HUES64 (cell line): ENCODE measurements around the gene S100A7.
"Not testable (repeated sequence)": the region's sequence is repeated elsewhere in the genome, so short reads cannot be mapped to it uniquely, and the experiment has no call there.

Experiments used
- H3K27ac ChIP-seq: 2 replicates; pipeline ENCODE4 v1.7.0; 2013; ENCODE audit warnings: low read depth, low read length, inconsistent platforms
- H3K27me3 ChIP-seq: 2 replicates; pipeline ENCODE4 v1.6.1; 2013; ENCODE audit warnings: mild to moderate bottlenecking, low read length; ENCODE audit not compliant: insufficient read depth
- H3K36me3 ChIP-seq: 2 replicates; pipeline ENCODE4 v1.6.1; 2013; ENCODE audit warnings: mild to moderate bottlenecking, low read length; ENCODE audit not compliant: insufficient read depth
- H3K4me1 ChIP-seq: 2 replicates; pipeline ENCODE4 v1.6.1; 2013; ENCODE audit warnings: mild to moderate bottlenecking, low read length, moderate library complexity; ENCODE audit not compliant: insufficient read depth
- H3K4me3 ChIP-seq: 2 replicates; pipeline ENCODE4 v1.5.1; 2013; ENCODE audit warnings: mild to moderate bottlenecking, low read length, moderate library complexity
- H3K9ac ChIP-seq: 2 replicates; pipeline ENCODE4 v1.6.1; 2013; ENCODE audit warnings: mild to moderate bottlenecking, low read depth, low read length
- H3K9me3 ChIP-seq: 2 replicates; pipeline ENCODE4 v1.6.1; 2013; ENCODE audit warnings: low read depth, low read length; ENCODE audit not compliant: insufficient read depth
- WGBS: fragments of 150-250, 120-280 bp; methylation state at CpG from one replicate; pipeline ENCODE4 v1.1.7; 2013; ENCODE audit warnings: missing lambda C conversion rate; 5-methylcytosine and 5-hydroxymethylcytosine counted together

The S100A7 gene

DNA sequence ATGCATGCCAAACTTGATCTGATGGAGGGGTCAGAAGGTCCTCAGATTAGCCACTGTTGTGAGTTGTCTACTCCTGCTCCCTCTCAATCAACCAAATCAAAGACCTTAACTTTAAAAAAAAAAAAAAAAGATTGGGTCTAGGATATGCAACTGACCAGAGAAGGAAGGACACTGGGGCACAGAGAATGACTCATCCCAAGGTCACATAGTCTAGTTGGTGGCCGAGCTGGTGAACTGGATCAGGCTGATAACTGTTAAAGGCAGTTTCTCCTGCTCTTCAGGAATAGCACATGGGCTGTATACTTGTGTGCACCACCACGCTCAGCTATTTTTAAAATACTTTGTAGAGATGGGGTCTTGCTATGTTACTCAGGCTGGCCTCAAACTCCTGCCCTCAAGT is 14.8 kb upstream of the S100A7 start:
- WGBS, result 90% methylated on average over 2 of the region's 2 CpGs

DNA sequence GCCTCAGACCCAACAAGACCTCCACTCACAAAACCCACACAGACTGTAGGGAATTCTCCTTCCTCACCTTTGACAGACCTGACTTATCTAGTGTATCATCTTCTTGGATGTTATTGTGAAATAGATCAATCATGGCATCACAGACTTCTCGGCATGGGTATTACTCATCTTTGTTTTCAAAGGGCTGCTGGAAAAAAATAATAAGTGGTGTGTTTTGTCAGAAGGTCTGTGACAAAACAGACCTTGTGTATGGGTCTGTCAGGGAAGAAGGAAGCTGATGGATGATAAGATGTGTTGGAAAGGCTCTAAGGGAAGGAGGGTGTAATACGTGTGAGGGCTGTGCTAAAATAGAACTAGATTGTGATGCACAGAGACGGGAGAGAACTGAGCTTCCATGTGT is 13.9 kb upstream of the S100A7 start:
- WGBS, result 91% methylated on average over 3 of the region's 3 CpGs
- peaks cover 5% of the 10 kb centered on the region for H3K4me1 ChIP-seq
- no peak overlapping the region for H3K4me3 ChIP-seq
- H3K9me3 ChIP-seq, result peaks cover 24% of the 10 kb centered on the region
- no peak overlapping the region for H3K27ac ChIP-seq
- no peaks in the 10 kb centered on the region for H3K27me3 ChIP-seq
- no peak overlapping the region for H3K9ac ChIP-seq
- H3K36me3 ChIP-seq, result no peaks in the 10 kb centered on the region

More for the DNA sequence above, 14.8 kb upstream of the S100A7 start:
- Histone ChIP-seq H3K9me3 (peaks cover 24% of the 10 kb centered on the region), H3K27me3 (no peaks in the 10 kb centered on the region), H3K4me3 (no peak overlapping the region), H3K27ac (no peak overlapping the region), H3K36me3 (no peaks in the 10 kb centered on the region), H3K9ac (no peak overlapping the region), H3K4me1 (peaks cover 5% of the 10 kb centered on the region)

DNA sequence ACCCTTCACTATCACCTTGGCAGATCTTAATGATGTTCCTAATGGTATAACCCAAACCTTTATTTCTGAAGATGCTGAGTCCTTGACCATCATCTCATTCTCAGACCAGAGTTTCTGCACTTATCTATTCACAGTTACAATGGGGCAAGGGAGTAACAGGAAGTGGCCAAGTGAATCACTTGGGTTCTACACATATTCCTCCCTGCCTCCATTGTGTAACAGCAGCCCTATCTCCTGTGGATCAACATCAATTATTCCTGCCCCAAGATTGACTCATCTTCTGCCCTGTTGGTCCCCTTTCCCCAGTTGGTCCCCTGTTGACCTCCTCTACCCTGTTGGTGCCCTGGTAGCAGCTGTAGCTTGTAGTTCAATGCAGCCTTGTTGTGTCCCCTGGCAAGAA is 10.3 kb upstream of the S100A7 start:
- Histone ChIP-seq H3K36me3 (no peaks in the 10 kb centered on the region), H3K4me3 (no peak overlapping the region), H3K4me1 (peaks cover 11% of the 10 kb centered on the region), H3K9ac (no peak overlapping the region), H3K27me3 (no peaks in the 10 kb centered on the region), H3K27ac (no peak overlapping the region), H3K9me3 (peaks cover 24% of the 10 kb centered on the region)

GRCh38 chr1:153466908-153467307 is 6.5 kb upstream of the S100A7 start:
- peaks cover 11% of the 10 kb centered on the region for H3K4me1 ChIP-seq
- peaks cover 14% of the 10 kb centered on the region; the same call in 1 of the 2 replicates for H3K9me3 ChIP-seq
- no peak overlapping the region; the same call in 1 of the 2 replicates for H3K27ac ChIP-seq
- H3K4me3 ChIP-seq, result no peak overlapping the region
- 87% methylated on average over 4 of the region's 5 CpGs for WGBS
- H3K9ac ChIP-seq, result no peak overlapping the region
- H3K36me3 ChIP-seq, result no peaks in the 10 kb centered on the region
- no peaks in the 10 kb centered on the region for H3K27me3 ChIP-seq

GRCh38 chr1:153465811-153466636 is 5.6 kb upstream of the S100A7 start:
- Histone ChIP-seq H3K9me3 (0 out of 2 replicates have a peak, but pooled peaks cover 7% of the 10 kb centered on the region), H3K27ac (peak overlapping the region; percentile 79; the same call in 1 of the 2 replicates), H3K4me1 (peaks cover 11% of the 10 kb centered on the region), H3K4me3 (no peak overlapping the region), H3K36me3 (no peaks in the 10 kb centered on the region), H3K27me3 (no peaks in the 10 kb centered on the region), H3K9ac (0 out of 2 replicates have a peak overlapping the region, but pooled peaks have one; percentile 8)
- 22% methylated on average over 23 of the region's 23 CpGs for WGBS

GRCh38 chr1:153462741-153463140 is 2.3 kb upstream of the S100A7 start:
- not testable (repeated sequence) for H3K4me3 ChIP-seq, H3K27me3 ChIP-seq, H3K9me3 ChIP-seq, H3K9ac ChIP-seq, H3K36me3 ChIP-seq, H3K27ac ChIP-seq
- peaks cover 11% of the 10 kb centered on the region for H3K4me1 ChIP-seq

DNA sequence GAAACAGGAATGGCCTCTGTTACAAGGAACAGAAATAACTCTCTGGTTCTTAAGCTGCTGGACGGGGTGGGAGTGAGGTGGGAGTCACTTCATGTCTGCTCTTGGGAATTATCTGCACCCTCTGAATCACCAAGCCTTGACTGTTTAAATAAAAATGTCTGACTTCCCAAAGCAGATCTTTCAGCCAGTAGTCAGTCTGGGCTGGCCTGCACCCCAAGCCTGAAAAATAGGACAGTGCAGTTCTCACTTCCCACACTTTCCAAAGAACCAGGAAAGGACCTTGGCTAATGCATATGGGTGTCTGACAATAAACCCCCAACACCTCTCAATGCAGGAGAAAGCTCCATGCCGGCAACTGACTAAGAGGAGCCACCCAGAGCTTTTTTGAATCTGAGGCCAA is 796 bp downstream of the S100A7 start:
- WGBS, result 87% methylated on average over 2 of the region's 2 CpGs
- Histone ChIP-seq H3K4me3 (no peak overlapping the region), H3K4me1 (no peaks in the 10 kb centered on the region), H3K36me3 (no peaks in the 10 kb centered on the region), H3K27ac (no peak overlapping the region), H3K9ac (no peak overlapping the region), H3K9me3 (no peaks in the 10 kb centered on the region), H3K27me3 (no peaks in the 10 kb centered on the region)

DNA sequence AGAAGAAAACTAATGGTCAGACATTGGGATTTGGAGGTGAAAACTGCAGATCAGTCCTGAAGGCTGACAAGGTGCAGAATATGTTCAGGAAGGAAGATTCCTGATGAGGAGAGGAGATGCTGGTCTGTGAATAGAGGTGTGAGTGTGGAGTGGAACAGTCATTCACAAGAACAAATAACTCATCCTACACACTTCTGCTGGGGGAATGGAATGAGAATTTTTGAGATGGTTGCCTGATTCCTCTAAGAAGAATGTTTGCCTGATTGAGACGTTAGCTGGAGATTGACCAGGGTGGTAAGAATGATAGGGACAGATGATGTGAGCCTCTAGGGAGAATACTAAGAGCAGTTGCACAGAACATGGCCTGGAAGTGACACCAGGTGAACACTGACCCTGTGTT is 4.1 kb downstream of the S100A7 start:
- H3K4me3 ChIP-seq, result no peak overlapping the region
- no peaks in the 10 kb centered on the region for H3K9me3 ChIP-seq
- H3K27me3 ChIP-seq, result no peaks in the 10 kb centered on the region
- H3K36me3 ChIP-seq, result no peaks in the 10 kb centered on the region
- 65% methylated on average over 1 of the region's 1 CpG for WGBS
- H3K9ac ChIP-seq, result no peak overlapping the region
- no peaks in the 10 kb centered on the region for H3K4me1 ChIP-seq
- no peak overlapping the region for H3K27ac ChIP-seq

- not testable (repeated sequence) for H3K4me1 ChIP-seq, H3K27ac ChIP-seq, H3K9me3 ChIP-seq, H3K9ac ChIP-seq, H3K27me3 ChIP-seq, H3K36me3 ChIP-seq, H3K4me3 ChIP-seq
- 98% methylated on average over 3 of the region's 4 CpGs for WGBS
Observed at GRCh38 chr1:153448851-153449250, 11.6 kb downstream of the S100A7 start.

DNA sequence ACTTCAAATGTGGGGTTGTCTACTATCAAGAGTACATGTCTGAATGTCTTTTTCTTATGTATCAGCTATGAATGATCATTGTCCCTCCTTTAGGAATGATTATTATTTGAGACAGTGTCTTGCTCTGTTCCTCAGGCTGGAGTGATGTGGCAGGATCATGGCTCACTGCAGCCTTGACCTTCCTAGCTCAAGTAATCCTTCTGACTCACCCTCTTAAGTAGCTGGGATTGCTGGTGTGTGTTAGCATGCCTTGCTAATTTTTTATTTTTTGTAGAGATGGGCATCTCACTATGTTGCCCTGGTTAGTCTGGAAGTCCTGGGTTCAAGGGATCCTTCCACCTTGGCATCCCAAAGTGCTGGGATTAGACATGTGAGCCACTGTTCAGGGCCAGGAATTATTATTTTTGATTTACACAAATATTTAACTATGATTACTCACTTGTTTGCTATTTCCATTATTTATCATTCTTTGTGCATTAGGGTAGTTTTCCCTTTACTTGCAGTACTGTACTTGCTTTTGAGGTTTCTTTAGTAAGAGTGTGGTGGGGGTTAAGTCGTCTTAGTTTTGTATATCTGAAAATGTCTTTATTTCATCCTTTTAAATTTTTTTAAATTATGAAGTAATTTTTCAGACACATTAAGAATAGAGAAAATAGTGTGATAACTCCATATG is 12.8 kb downstream of the S100A7 start:
- Histone ChIP-seq H3K4me1 (no peaks in the 10 kb centered on the region), H3K4me3 (no peak overlapping the region), H3K36me3 (no peaks in the 10 kb centered on the region), H3K27ac (no peak overlapping the region), H3K27me3 (no peaks in the 10 kb centered on the region; the same call in 1 of the 2 replicates), H3K9me3 (no peaks in the 10 kb centered on the region), H3K9ac (no peak overlapping the region)
- WGBS, result no CpG with 5 or more reads among the region's 1 CpG

DNA sequence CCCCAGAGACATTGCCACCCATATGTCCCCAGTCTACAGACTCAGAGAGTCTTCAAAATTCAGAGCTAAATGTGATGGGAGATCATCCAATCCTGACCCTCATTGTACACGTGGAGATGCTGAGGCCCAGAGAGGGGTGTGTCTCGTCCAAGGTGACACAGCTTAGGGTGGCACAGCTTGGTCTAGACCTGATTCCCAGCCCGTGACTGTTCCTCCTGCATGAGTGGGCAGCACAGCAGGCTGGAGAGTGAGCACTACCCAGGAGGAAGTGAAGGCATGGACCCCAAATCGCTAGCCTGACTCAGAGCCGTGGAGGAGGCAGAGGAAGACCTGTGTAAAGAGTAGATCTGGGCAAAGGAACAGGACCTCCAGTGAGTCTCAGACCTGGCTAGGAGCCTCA is 16.4 kb downstream of the S100A7 start:
- Histone ChIP-seq H3K4me1 (no peaks in the 10 kb centered on the region), H3K9me3 (no peaks in the 10 kb centered on the region), H3K27me3 (no peaks in the 10 kb centered on the region), H3K36me3 (no peaks in the 10 kb centered on the region), H3K4me3 (no peak overlapping the region), H3K9ac (no peak overlapping the region), H3K27ac (no peak overlapping the region)
- WGBS, result 72% methylated on average over 5 of the region's 5 CpGs
